ENCODE measurements around the gene BRPF3.

The BRPF3 gene

GRCh38 chr6:36177166-36177565, 19.4 kb upstream of the BRPF3 start:
- Histone ChIP-seq H3K9me3 (ENCODE audit: control insufficient read depth, insufficient read depth, low read length) (no peaks in the 10 kb centered on the region; the same call in 1 of the 2 replicates), H3K27me3 (ENCODE audit: control insufficient read depth, insufficient read depth, low read length) (no peaks in the 10 kb centered on the region), H3K4me1 (ENCODE audit: control insufficient read depth, insufficient read depth, low read length) (no peaks in the 10 kb centered on the region), H3K9ac (ENCODE audit: low read depth, low read length) (no peak overlapping the region), H3K27ac (ENCODE audit: low read depth, low read length) (no peak overlapping the region), H3K4me3 (ENCODE audit: low read depth, low read length) (no peak overlapping the region), H3K36me3 (ENCODE audit: control insufficient read depth, insufficient read depth, low read length) (no peaks in the 10 kb centered on the region)

GRCh38 chr6:36178544-36178943, 18.0 kb upstream of the BRPF3 start:
- no peaks in the 10 kb centered on the region for H3K27me3 ChIP-seq (ENCODE audit: control insufficient read depth, insufficient read depth, low read length)
- no peak overlapping the region for H3K9ac ChIP-seq (ENCODE audit: low read depth, low read length)
- H3K4me1 ChIP-seq (ENCODE audit: control insufficient read depth, insufficient read depth, low read length), result no peaks in the 10 kb centered on the region
- H3K4me3 ChIP-seq (ENCODE audit: low read depth, low read length), result no peak overlapping the region
- no peaks in the 10 kb centered on the region for H3K36me3 ChIP-seq (ENCODE audit: control insufficient read depth, insufficient read depth, low read length)
- no peaks in the 10 kb centered on the region; the same call in 1 of the 2 replicates for H3K9me3 ChIP-seq (ENCODE audit: control insufficient read depth, insufficient read depth, low read length)
- H3K27ac ChIP-seq (ENCODE audit: low read depth, low read length), result no peak overlapping the region

GRCh38 chr6:36180126-36180525, 16.4 kb upstream of the BRPF3 start:
- H3K27ac ChIP-seq (ENCODE audit: low read depth, low read length), result no peak overlapping the region

GRCh38 chr6:36184311-36184710, 12.2 kb upstream of the BRPF3 start:
- no peak overlapping the region for H3K27ac ChIP-seq (ENCODE audit: low read depth, low read length)
- no peaks in the 10 kb centered on the region for H3K27me3 ChIP-seq (ENCODE audit: control insufficient read depth, insufficient read depth, low read length)
- no peak overlapping the region for H3K4me3 ChIP-seq (ENCODE audit: low read depth, low read length)
- H3K9me3 ChIP-seq (ENCODE audit: control insufficient read depth, insufficient read depth, low read length), result no peaks in the 10 kb centered on the region
- no peaks in the 10 kb centered on the region for H3K36me3 ChIP-seq (ENCODE audit: control insufficient read depth, insufficient read depth, low read length)
- H3K9ac ChIP-seq (ENCODE audit: low read depth, low read length), result no peak overlapping the region
- H3K4me1 ChIP-seq (ENCODE audit: control insufficient read depth, insufficient read depth, low read length), result no peaks in the 10 kb centered on the region

More at GRCh38 chr6:36180126-36180525, 16.4 kb upstream of the BRPF3 start:
- Histone ChIP-seq H3K27me3 (ENCODE audit: control insufficient read depth, insufficient read depth, low read length) (no peaks in the 10 kb centered on the region), H3K9me3 (ENCODE audit: control insufficient read depth, insufficient read depth, low read length) (no peaks in the 10 kb centered on the region; the same call in 1 of the 2 replicates), H3K9ac (ENCODE audit: low read depth, low read length) (no peak overlapping the region), H3K4me3 (ENCODE audit: low read depth, low read length) (no peak overlapping the region), H3K36me3 (ENCODE audit: control insufficient read depth, insufficient read depth, low read length) (no peaks in the 10 kb centered on the region), H3K4me1 (ENCODE audit: control insufficient read depth, insufficient read depth, low read length) (no peaks in the 10 kb centered on the region)

- Histone ChIP-seq H3K27ac (ENCODE audit: low read depth, low read length) (no peak overlapping the region), H3K4me1 (ENCODE audit: control insufficient read depth, insufficient read depth, low read length) (no peaks in the 10 kb centered on the region), H3K4me3 (ENCODE audit: low read depth, low read length) (no peak overlapping the region), H3K27me3 (ENCODE audit: control insufficient read depth, insufficient read depth, low read length) (no peaks in the 10 kb centered on the region), H3K9ac (ENCODE audit: low read depth, low read length) (no peak overlapping the region), H3K36me3 (ENCODE audit: control insufficient read depth, insufficient read depth, low read length) (no peaks in the 10 kb centered on the region), H3K9me3 (ENCODE audit: control insufficient read depth, insufficient read depth, low read length) (no peaks in the 10 kb centered on the region)
Measured at GRCh38 chr6:36186199-36186598, 10.3 kb upstream of the BRPF3 start.

- no peaks in the 10 kb centered on the region for H3K4me1 ChIP-seq (ENCODE audit: control insufficient read depth, insufficient read depth, low read length)
- H3K4me3 ChIP-seq (ENCODE audit: low read depth, low read length), result no peak overlapping the region
- no peaks in the 10 kb centered on the region for H3K36me3 ChIP-seq (ENCODE audit: control insufficient read depth, insufficient read depth, low read length)
- H3K9me3 ChIP-seq (ENCODE audit: control insufficient read depth, insufficient read depth, low read length), result no peaks in the 10 kb centered on the region
- H3K9ac ChIP-seq (ENCODE audit: low read depth, low read length), result no peak overlapping the region
- no peak overlapping the region for H3K27ac ChIP-seq (ENCODE audit: low read depth, low read length)
- H3K27me3 ChIP-seq (ENCODE audit: control insufficient read depth, insufficient read depth, low read length), result no peaks in the 10 kb centered on the region
Measured at GRCh38 chr6:36187446-36187845, 9.1 kb upstream of the BRPF3 start.

- Histone ChIP-seq H3K9me3 (ENCODE audit: control insufficient read depth, insufficient read depth, low read length) (no peaks in the 10 kb centered on the region), H3K36me3 (ENCODE audit: control insufficient read depth, insufficient read depth, low read length) (peaks cover 17% of the 10 kb centered on the region), H3K9ac (ENCODE audit: low read depth, low read length) (peak overlapping the region; percentile 90), H3K4me3 (ENCODE audit: low read depth, low read length) (peak overlapping the region; percentile 92), H3K27ac (ENCODE audit: low read depth, low read length) (peak overlapping the region; percentile 93), H3K4me1 (ENCODE audit: control insufficient read depth, insufficient read depth, low read length) (peaks cover 6% of the 10 kb centered on the region), H3K27me3 (ENCODE audit: control insufficient read depth, insufficient read depth, low read length) (no peaks in the 10 kb centered on the region)
Measured at GRCh38 chr6:36195471-36196112, 952 bp upstream of the BRPF3 start.

GRCh38 chr6:36196880-36197548, 470 bp downstream of the BRPF3 start:
- Histone ChIP-seq H3K27ac (ENCODE audit: low read depth, low read length) (peak overlapping the region; percentile 93), H3K36me3 (ENCODE audit: control insufficient read depth, insufficient read depth, low read length) (peaks cover 31% of the 10 kb centered on the region), H3K9me3 (ENCODE audit: control insufficient read depth, insufficient read depth, low read length) (no peaks in the 10 kb centered on the region), H3K27me3 (ENCODE audit: control insufficient read depth, insufficient read depth, low read length) (no peaks in the 10 kb centered on the region), H3K4me3 (ENCODE audit: low read depth, low read length) (peak overlapping the region; percentile 92), H3K9ac (ENCODE audit: low read depth, low read length) (peak overlapping the region; percentile 90; the same call in 1 of the 2 replicates), H3K4me1 (ENCODE audit: control insufficient read depth, insufficient read depth, low read length) (peaks cover 6% of the 10 kb centered on the region)

- Histone ChIP-seq H3K4me1 (ENCODE audit: control insufficient read depth, insufficient read depth, low read length) (peaks cover 6% of the 10 kb centered on the region), H3K36me3 (ENCODE audit: control insufficient read depth, insufficient read depth, low read length) (peaks cover 39% of the 10 kb centered on the region), H3K9me3 (ENCODE audit: control insufficient read depth, insufficient read depth, low read length) (no peaks in the 10 kb centered on the region), H3K27ac (ENCODE audit: low read depth, low read length) (no peak overlapping the region), H3K4me3 (ENCODE audit: low read depth, low read length) (peak overlapping the region; percentile 92), H3K27me3 (ENCODE audit: control insufficient read depth, insufficient read depth, low read length) (no peaks in the 10 kb centered on the region), H3K9ac (ENCODE audit: low read depth, low read length) (no peak overlapping the region)
Measured at GRCh38 chr6:36197739-36198221, 1.2 kb downstream of the BRPF3 start.

GRCh38 chr6:36198986-36199385, 2.4 kb downstream of the BRPF3 start:
- Histone ChIP-seq H3K9me3 (ENCODE audit: control insufficient read depth, insufficient read depth, low read length) (no peaks in the 10 kb centered on the region), H3K4me1 (ENCODE audit: control insufficient read depth, insufficient read depth, low read length) (peaks cover 6% of the 10 kb centered on the region), H3K27me3 (ENCODE audit: control insufficient read depth, insufficient read depth, low read length) (no peaks in the 10 kb centered on the region)

GRCh38 chr6:36200154-36200891, 3.8 kb downstream of the BRPF3 start:
- no peaks in the 10 kb centered on the region for H3K27me3 ChIP-seq (ENCODE audit: control insufficient read depth, insufficient read depth, low read length)
- H3K27ac ChIP-seq (ENCODE audit: low read depth, low read length), result no peak overlapping the region
- peaks cover 64% of the 10 kb centered on the region for H3K36me3 ChIP-seq (ENCODE audit: control insufficient read depth, insufficient read depth, low read length)
- H3K4me1 ChIP-seq (ENCODE audit: control insufficient read depth, insufficient read depth, low read length), result peaks cover 4% of the 10 kb centered on the region
- no peak overlapping the region for H3K9ac ChIP-seq (ENCODE audit: low read depth, low read length)
- no peaks in the 10 kb centered on the region for H3K9me3 ChIP-seq (ENCODE audit: control insufficient read depth, insufficient read depth, low read length)
- no peak overlapping the region for H3K4me3 ChIP-seq (ENCODE audit: low read depth, low read length)

More at GRCh38 chr6:36198986-36199385, 2.4 kb downstream of the BRPF3 start:
- Histone ChIP-seq H3K9ac (ENCODE audit: low read depth, low read length) (no peak overlapping the region), H3K36me3 (ENCODE audit: control insufficient read depth, insufficient read depth, low read length) (peaks cover 51% of the 10 kb centered on the region), H3K27ac (ENCODE audit: low read depth, low read length) (no peak overlapping the region), H3K4me3 (ENCODE audit: low read depth, low read length) (no peak overlapping the region)

Data from HUES48 (cell line).